Measurements from ENCODE around the gene MT2A. TPM values are rescaled to one million over a fixed set of nuclear protein-coding genes. Genes with fewer than 3 reads are reported as not detected.

The MT2A gene
- total and polyA plus RNA-seq, 12 donors: 43.8 to 6,828 (median 557) TPM

DNA sequence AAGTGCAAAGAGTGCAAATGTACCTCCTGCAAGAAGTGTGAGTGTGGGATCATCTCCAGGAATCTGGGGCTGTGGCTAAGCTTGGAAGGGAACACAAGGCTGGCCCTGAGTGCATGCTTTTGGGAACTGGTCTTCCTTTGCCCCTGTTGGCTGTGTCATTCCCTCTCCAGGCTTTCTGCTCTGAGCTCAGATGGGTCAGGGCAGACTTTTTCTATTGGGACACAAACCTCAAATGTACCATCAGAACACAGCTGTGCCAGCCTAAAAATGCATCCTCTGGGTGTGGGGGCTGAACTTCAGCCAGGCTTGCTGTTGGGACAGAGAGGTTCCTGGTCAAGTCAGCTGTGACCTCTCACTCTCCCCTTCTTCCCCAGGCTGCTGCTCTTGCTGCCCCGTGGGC lies 44.2 kb downstream of the MT2A start:
- Histone ChIP-seq H3K27ac (no peak overlapping the region), H3K4me1 (replicated peaks in 1 of 2) (peaks cover 0 to 5% of the 10 kb centered on the region in 2 donors), H3K27me3 (no peaks in the 10 kb centered on the region), H3K4me3 (no peak overlapping the region), H3K9me3 (replicated peaks in 1 of 3) (no peaks in the 10 kb centered on the region), H3K36me3 (replicated peaks in 1 of 2) (no peaks in the 10 kb centered on the region)
- TF ChIP-seq POLR2A (IDR thresholded peaks at IDR 0.05): no peak
- TF ChIP-seq, protein P1, sequence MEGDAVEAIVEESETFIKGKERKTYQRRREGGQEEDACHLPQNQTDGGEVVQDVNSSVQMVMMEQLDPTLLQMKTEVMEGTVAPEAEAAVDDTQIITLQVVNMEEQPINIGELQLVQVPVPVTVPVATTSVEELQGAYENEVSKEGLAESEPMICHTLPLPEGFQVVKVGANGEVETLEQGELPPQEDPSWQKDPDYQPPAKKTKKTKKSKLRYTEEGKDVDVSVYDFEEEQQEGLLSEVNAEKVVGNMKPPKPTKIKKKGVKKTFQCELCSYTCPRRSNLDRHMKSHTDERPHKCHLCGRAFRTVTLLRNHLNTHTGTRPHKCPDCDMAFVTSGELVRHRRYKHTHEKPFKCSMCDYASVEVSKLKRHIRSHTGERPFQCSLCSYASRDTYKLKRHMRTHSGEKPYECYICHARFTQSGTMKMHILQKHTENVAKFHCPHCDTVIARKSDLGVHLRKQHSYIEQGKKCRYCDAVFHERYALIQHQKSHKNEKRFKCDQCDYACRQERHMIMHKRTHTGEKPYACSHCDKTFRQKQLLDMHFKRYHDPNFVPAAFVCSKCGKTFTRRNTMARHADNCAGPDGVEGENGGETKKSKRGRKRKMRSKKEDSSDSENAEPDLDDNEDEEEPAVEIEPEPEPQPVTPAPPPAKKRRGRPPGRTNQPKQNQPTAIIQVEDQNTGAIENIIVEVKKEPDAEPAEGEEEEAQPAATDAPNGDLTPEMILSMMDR (IDR thresholded peaks at IDR 0.05): no peak
- intact Hi-C loops (cut with DNase I): no loop called here
- DNase-seq: no peak
- 22 to 82% (median 65%) methylated on average over 1 of the region's 1 CpG for WGBS, 4 donors

DNA sequence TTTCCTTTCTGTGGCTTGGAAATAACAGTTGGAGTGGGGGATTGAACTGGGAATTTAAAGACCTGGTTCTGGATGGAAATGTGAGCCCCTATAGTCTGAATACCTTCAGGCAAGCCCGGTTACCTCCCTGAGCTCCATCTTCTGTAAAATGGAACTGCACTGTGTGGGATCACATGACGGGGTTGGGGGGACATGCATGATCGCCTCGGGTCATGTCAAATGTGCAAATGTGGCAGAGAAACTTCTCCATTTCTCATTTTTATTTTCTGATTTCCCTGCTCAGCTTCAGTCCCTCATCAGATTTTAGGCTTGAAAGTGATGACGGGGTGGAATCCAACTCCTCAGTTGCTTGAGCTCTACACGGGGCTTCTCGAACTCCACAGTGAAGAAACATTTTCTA lies 44.8 kb downstream of the MT2A start:
- no peaks in the 10 kb centered on the region for H3K36me3 ChIP-seq (replicated peaks in 1 of 2)
- DNase-seq: no peak
- H3K27me3 ChIP-seq: no peaks in the 10 kb centered on the region
- intact Hi-C loops (cut with DNase I): no loop called here
- 86 to 89% (median 87%) methylated on average over 7 of the region's 7 CpGs for WGBS, 4 donors
- H3K4me1 ChIP-seq (replicated peaks in 1 of 2): peaks cover under 1 to 7% of the 10 kb centered on the region in 2 donors
- TF ChIP-seq, protein P1 (IDR thresholded peaks at IDR 0.05): no peak
- TF ChIP-seq POLR2A (IDR thresholded peaks at IDR 0.05): no peak
- H3K9me3 ChIP-seq (replicated peaks in 1 of 3): no peaks in the 10 kb centered on the region
- H3K27ac ChIP-seq: no peak overlapping the region
- no peak overlapping the region for H3K4me3 ChIP-seq

DNA sequence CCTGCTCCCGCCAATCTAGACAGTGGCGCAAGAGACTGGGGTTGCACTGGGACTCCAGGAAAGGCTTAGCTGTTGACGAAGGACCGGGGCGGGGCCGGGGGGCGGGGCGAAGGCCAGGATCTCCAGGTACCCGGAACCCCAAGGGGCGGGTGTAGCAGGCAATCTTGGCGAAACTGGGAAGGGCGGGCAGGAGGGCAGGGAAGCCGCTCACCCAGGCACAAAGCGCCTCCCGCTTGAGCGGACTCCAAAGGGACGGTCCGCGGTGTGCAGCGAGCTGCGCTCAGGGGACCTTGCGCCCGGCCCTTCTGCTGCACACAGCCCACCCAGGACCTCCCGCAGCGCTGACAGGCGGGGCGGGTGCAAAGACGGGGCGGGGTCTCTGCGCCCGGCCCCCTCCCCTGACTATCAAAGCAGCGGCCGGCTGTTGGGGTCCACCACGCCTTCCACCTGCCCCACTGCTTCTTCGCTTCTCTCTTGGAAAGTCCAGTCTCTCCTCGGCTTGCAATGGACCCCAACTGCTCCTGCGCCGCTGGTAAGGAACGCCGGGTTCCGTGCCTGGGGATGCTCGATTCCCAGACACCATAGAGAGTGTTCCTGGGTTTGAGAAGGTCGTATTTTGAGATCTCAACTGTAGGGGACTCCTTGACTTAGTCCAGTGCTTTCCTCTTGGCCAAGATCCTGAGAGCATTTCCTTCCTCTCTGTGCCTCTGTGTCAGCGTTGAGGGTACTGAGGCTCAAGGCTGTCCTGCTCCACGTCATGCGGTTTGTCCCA lies 49.4 kb downstream of the MT2A start, which contains the start of gene MT1F:
Gene MT1F (plus strand): TSS at position 405 of the 772 bp plus-strand sequence. CDS start 100 bp downstream, at position 505.
- H3K9me3 ChIP-seq (replicated peaks in 1 of 3): no peaks in the 10 kb centered on the region
- H3K36me3 ChIP-seq (replicated peaks in 1 of 2): no peaks in the 10 kb centered on the region
- intact Hi-C loops (cut with DNase I): no loop called here
- H3K4me1 ChIP-seq (replicated peaks in 1 of 2): peaks cover 3 to 15% of the 10 kb centered on the region in 2 donors
- peak; percentile 91 to 98 (median 96) for DNase-seq
- peak; percentile 17 to 65 for TF ChIP-seq POLR2A (IDR thresholded peaks at IDR 0.05)
- TF ChIP-seq, protein P1 (IDR thresholded peaks at IDR 0.05): no peak
- H3K27ac ChIP-seq: peak within 1 kb of the TSS; percentile 27 to 96 (median 60)
- WGBS, 4 donors: 0 to 1% (median 0%) methylated on average over 12 to 46 of the region's 46 CpGs
- H3K4me3 ChIP-seq: peak within 1 kb of the TSS in 2 of 4 donors; percentile 18 to 79
- no peaks in the 10 kb centered on the region for H3K27me3 ChIP-seq

DNA sequence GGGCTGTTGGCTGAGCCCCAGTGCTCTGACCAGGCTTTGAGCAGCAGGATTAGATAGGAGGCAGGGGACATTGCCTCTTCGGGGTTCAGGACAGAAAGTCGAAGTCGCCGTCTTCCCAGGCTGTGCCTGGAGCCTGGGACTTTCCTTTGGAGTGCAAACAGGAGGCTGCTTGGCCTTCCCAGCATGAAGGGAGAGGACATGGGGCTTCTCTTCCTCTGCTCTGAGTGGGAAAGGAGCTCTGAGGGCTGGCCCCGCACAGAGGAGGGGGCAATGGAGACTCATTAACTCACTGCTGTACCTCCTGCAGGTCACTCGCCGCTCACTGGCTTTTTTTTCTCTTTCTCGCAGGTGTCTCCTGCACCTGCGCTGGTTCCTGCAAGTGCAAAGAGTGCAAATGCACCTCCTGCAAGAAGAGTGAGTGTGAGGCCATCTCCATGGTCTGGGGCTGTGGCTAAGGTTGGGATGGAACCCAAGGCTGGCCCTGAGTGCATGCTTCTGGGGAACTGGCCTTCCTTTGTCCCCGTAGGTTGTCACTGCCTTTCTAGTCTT lies 50.0 kb downstream of the MT2A start:
- TF ChIP-seq, protein P1 (IDR thresholded peaks at IDR 0.05): no peak
- TF ChIP-seq POLR2A (IDR thresholded peaks at IDR 0.05): no peak
- peak overlapping the region in 3 of 5 donors; percentile 60 to 96 (median 83) for H3K27ac ChIP-seq
- no peaks in the 10 kb centered on the region for H3K27me3 ChIP-seq
- no peaks in the 10 kb centered on the region for H3K36me3 ChIP-seq (replicated peaks in 1 of 2)
- 45 to 50% (median 47%) methylated on average over 6 to 10 of the region's 10 CpGs for WGBS, 4 donors
- DNase-seq: no peak
- intact Hi-C loops (cut with DNase I): no loop called here
- H3K9me3 ChIP-seq (replicated peaks in 1 of 3): no peaks in the 10 kb centered on the region
- peak overlapping the region in 1 of 4 donors; percentile 79 for H3K4me3 ChIP-seq
- H3K4me1 ChIP-seq (replicated peaks in 1 of 2): peaks cover 3 to 15% of the 10 kb centered on the region in 2 donors

Other genes starting within 250 kb of the MT2A start
- gene AMFR, start 183.0 kb upstream of the MT2A start, total RNA-seq: 100 to 1,000 TPM; 165 to 346 (median 226) TPM
- 100 to 1,000 TPM in 1 of 3 donors, 10 to 100 TPM in 2; 40.3 to 117 (median 72.2) TPM for gene AMFR, start 183.0 kb upstream of the MT2A start, polyA plus RNA-seq
- gene NUDT21, start 157.3 kb upstream of the MT2A start, total RNA-seq: 100 to 1,000 TPM in 5 of 9 donors, 10 to 100 TPM in 4; 20.1 to 113 (median 107) TPM
- gene NUDT21, start 157.3 kb upstream of the MT2A start, polyA plus RNA-seq: 10 to 100 TPM; 20.9 to 81.3 (median 32.4) TPM
- 100 to 1,000 TPM in 3 of 9 donors, 10 to 100 TPM in 6; 28.1 to 183 (median 54.9) TPM for gene OGFOD1, start 157.0 kb upstream of the MT2A start, total RNA-seq
- 100 to 1,000 TPM in 1 of 3 donors, 10 to 100 TPM in 1, 1 to 10 TPM in 1; 9.2 to 132 (median 11.5) TPM for gene OGFOD1, start 157.0 kb upstream of the MT2A start, polyA plus RNA-seq
- 100 to 1,000 TPM; 115 to 329 (median 167) TPM for gene BBS2, start 88.6 kb upstream of the MT2A start, total RNA-seq
- 100 to 1,000 TPM; 156 to 357 (median 324) TPM for gene BBS2, start 88.6 kb upstream of the MT2A start, polyA plus RNA-seq
- not detected for gene MT4, start 43.5 kb upstream of the MT2A start, total RNA-seq
- not detected for gene MT4, start 43.5 kb upstream of the MT2A start, polyA plus RNA-seq
- gene MT3, start 19.1 kb upstream of the MT2A start, total RNA-seq: 100 to 1,000 TPM in 2 of 9 donors, 10 to 100 TPM in 6, 1 to 10 TPM in 1; 5.5 to 138 (median 40.6) TPM
- gene MT3, start 19.1 kb upstream of the MT2A start, polyA plus RNA-seq: 100 to 1,000 TPM in 2 of 3 donors, 10 to 100 TPM in 1; 54.2 to 354 (median 169) TPM
- gene MT1E, start 17.2 kb downstream of the MT2A start, total RNA-seq: 1,000 to 10,000 TPM in 1 of 9 donors, 100 to 1,000 TPM in 8; 105 to 1,395 (median 311) TPM
- 1,000 to 10,000 TPM in 1 of 3 donors, 100 to 1,000 TPM in 2; 452 to 1,382 (median 541) TPM for gene MT1E, start 17.2 kb downstream of the MT2A start, polyA plus RNA-seq
- 10 to 100 TPM in 4 of 9 donors, 1 to 10 TPM in 4, under 1 TPM in 1; 0.44 to 14.4 (median 10.0) TPM for gene MT1M, start 24.1 kb downstream of the MT2A start, total RNA-seq
- 10 to 100 TPM in 1 of 3 donors, 1 to 10 TPM in 2; 6.0 to 50.3 (median 8.0) TPM for gene MT1M, start 24.1 kb downstream of the MT2A start, polyA plus RNA-seq
- 100 to 1,000 TPM in 1 of 9 donors, 10 to 100 TPM in 4, 1 to 10 TPM in 3, not detected in 1; 6.9 to 107 (median 15.9) TPM for gene MT1A, start 30.1 kb downstream of the MT2A start, total RNA-seq
- gene MT1A, start 30.1 kb downstream of the MT2A start, polyA plus RNA-seq: 100 to 1,000 TPM in 2 of 3 donors, 10 to 100 TPM in 1; 16.5 to 273 (median 100) TPM
- not detected for gene MT1B, start 43.3 kb downstream of the MT2A start, total RNA-seq
- gene MT1B, start 43.3 kb downstream of the MT2A start, polyA plus RNA-seq: not detected
- 100 to 1,000 TPM in 1 of 9 donors, 10 to 100 TPM in 8; 10.8 to 204 (median 37.4) TPM for gene MT1F, start 49.4 kb downstream of the MT2A start, total RNA-seq
- gene MT1F, start 49.4 kb downstream of the MT2A start, polyA plus RNA-seq: 100 to 1,000 TPM in 1 of 3 donors, 10 to 100 TPM in 2; 46.1 to 107 (median 73.6) TPM
- 100 to 1,000 TPM in 1 of 9 donors, 10 to 100 TPM in 4, 1 to 10 TPM in 3, not detected in 1; 3.7 to 146 (median 11.5) TPM for gene MT1G, start 59.5 kb downstream of the MT2A start, total RNA-seq
- gene MT1G, start 59.5 kb downstream of the MT2A start, polyA plus RNA-seq: 10 to 100 TPM; 26.1 to 87.2 (median 26.4) TPM
- gene MT1H, start 61.2 kb downstream of the MT2A start, total RNA-seq: under 1 TPM in 1 of 9 donors, not detected in 8; 0.54 TPM
- gene MT1H, start 61.2 kb downstream of the MT2A start, polyA plus RNA-seq: under 1 TPM in 1 of 3 donors, not detected in 2; 0.98 TPM
- gene MT1X, start 73.9 kb downstream of the MT2A start, total RNA-seq: 100 to 1,000 TPM in 4 of 9 donors, 10 to 100 TPM in 5; 29.4 to 373 (median 90.4) TPM
- gene MT1X, start 73.9 kb downstream of the MT2A start, polyA plus RNA-seq: 100 to 1,000 TPM in 2 of 3 donors, 10 to 100 TPM in 1; 65.3 to 438 (median 108) TPM
- gene NUP93, start 121.5 kb downstream of the MT2A start, total RNA-seq: 10 to 100 TPM; 29.3 to 71.1 (median 39.7) TPM
- gene NUP93, start 121.5 kb downstream of the MT2A start, polyA plus RNA-seq: 10 to 100 TPM; 35.8 to 65.1 (median 52.7) TPM